GM18517 (cell line): ENCODE results near the gene CD58.
"Not testable (repeated sequence)": the region's sequence is repeated elsewhere in the genome, so short reads cannot be mapped to it uniquely, and the experiment has no call there.

ENCODE experiments used
- ATAC-seq: cut with Tn5 transposase; IDR thresholded peaks from one replicate; pipeline ENCODE4 v1.9.1; 2021; ENCODE audit warnings: mild to moderate bottlenecking, moderate library complexity; ENCODE audit not compliant: unreplicated experiment

Gene CD58

DNA sequence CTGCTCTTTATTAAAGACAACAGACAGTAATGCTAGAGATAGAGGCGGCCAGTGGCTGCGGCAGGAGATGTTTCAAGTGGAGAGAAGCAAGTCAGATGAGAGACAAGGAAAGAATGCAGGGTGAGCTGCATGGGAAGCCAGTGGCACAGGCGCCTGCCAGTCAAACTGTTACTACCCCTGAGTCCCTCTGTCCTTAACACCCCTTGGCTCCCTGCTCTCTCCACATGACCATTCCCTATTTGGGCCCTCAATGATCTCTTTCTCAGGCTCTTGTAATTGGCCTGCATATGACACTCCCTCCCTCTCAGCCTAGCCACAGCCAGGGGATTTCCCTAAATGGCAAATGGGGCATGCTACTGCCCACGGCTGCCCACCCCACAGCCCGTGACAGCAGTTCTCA, 22.6 kb upstream of the CD58 start:
- ATAC-seq: not testable (repeated sequence)

DNA sequence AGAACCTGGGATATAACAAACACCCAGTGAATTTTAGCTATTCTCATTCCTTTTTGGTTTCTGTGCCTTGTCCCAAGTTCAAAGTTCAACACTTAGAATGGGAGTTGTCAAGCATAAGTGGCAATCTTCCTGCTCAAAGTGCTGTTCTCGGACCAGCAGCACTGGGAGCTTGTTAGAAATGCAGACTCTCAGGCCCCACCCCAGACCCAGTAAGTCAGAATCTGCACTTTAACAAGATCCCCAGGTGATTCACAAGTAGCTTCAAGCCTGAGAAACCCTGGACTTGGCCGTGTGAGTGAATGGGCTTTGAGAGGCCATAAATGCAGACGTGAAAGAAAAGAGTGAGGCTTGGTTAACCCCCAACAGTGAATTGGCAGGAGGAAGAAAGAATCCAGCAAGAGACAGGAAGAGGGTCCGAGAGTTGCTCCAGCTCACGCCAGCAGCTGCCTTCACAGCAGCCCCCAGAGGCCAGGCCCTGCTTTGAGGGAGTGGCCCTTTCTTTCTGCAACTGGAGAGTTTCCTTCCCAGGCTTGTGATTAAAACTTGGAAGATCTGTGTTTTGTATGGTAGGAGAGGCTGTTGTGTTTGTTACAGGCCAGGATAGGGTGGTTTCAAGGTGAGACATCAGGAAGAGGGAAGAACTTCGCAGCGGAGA, 21.3 kb upstream of the CD58 start:
- not testable (repeated sequence) for ATAC-seq

DNA sequence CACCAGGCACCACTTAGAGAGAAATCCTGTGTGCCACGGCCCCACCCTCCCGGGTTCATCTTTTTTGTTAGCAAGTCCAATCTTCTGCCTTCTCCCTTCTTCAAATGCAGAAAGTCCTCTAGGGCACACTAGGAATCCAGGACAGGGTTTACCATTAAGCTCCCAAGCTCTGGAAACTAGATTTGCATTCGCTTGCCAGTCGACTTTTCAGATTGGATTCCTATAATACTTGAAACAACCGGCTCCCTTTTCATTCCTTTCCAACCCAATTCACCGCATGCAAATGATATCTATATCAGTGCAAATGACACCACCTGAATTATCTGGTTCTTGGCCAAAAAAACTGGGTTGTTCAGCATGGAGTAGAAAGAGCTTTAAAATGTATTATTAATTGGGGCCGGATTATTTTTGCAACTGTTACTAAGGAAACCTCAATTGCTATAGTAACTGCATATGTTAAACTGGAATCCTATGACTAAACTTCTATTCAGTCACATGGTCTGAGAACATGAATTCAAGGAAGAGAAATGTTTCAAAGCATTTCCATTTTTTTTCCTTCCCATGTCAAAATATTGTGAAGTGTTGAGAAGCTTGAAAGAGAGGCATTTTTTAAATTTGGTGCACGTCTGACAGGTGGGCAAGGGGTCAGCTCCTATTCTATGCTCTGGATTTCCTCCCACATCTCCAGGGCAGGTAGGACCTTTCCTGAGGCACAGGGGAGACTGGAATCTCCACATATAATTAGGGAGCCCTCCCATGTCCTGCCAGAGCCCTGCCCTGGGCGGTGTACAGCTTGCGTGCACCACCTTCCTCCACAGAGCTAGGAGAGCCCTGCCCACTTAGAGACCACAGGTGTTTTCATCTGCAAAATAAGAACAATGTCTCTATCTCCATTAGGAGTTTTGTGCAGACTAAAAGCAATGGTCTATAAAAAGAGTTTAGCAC, 20.5 kb upstream of the CD58 start:
- not testable (repeated sequence) for ATAC-seq

GRCh38 chr1:116590359-116591005, 19.7 kb upstream of the CD58 start:
- not testable (repeated sequence) for ATAC-seq

DNA sequence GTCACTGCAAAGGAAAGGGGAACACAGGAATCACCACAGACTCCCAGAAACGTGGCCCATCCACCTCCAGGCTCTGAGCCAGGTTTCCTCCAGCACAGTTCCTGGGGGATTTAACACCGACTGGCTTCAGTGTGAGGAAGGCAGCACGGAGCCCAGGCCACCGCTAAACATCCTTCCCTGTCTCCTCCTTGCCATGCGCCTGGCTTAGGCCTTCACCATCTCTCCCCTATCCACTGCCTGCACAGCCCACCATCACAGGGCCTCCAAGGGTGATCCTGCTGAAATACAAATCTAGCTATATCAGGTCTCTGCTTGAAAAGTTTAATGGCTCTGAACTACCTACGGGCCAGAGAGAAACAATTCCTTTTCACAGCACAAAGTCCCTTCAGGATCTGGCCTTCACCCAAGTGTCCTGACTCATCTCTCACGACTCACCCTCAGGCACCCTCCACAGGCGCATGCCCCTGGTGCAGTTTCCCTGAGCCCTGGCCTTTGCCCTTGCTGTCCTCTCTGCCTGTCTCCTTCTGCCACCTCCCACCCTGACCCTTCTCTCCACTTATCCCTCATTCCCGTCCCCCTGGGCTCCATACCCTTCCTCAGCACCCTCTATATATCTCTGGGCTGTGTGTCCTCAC, 18.4 kb upstream of the CD58 start:
- ATAC-seq: not testable (repeated sequence)

DNA sequence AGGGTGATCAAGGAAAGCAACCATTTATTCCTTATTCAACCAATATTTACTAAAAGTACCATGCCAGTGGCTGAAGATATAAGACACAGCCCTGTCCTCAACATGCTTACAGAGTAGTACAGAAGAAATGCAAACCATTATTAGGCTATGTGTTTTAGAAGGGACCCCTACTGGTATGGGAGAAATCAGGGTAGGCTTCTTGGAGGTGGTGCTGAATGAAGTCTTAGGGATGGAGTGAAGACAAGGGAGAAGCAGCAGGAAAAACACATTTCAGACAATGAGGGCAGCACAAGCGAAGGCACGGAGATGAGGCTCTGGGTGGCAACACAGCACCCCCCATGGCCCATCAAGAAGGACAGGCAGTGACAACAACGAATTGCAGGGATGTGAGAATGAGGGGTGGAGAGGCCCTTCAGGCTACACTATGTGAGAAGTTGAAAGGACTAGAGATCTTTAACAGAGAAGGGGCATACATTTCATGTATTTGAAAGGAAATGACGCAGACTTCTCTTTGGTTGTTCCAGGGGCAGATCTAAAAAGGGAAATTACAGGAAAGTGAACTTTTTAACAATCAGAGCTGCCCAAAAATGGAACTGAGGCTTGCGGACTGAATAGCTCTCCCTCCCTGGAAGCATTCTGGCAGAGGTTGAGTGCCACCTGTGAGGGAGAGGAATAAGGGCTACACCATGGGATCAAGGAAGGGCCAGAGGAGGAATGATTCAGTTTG, 16.8 kb upstream of the CD58 start:
- ATAC-seq: no peak

DNA sequence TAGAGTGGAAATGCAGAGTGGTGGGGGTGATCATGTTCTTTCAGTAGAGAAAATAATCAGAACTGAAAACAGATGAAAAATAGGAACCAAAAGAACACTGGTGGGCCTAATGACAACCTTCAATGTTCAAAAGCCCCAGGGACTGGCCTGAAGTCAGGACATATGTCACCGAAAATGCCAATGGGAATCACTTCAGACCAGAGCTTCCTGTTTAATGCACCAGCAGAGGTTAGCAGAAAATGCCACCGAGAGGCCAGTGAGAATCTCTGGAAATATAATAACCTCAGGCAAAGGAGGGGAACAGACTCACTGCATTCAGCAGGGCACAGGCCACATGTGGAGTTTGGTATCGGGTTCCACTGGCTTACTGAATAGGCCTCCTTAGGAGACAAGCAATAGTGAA, 15.9 kb upstream of the CD58 start:
- no peak for ATAC-seq

DNA sequence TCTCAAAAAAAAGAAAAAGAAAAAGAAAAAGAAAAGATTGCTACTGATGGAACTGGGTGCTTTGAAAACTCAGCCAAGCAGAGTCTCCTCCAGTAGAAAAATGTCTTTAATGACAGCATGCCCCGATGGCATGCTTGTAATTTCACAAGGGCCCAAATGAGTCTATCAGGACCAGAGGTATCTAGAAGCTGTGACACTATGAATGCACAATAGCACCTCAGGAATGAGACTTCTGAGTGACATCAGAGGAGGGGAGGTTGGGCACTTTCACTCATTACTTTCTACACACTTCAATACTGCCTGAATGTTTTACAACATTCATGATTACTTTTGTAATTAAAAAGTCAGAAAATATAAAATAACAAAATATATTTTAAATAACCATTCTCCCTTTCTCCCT, 15.1 kb upstream of the CD58 start:
- no peak for ATAC-seq

DNA sequence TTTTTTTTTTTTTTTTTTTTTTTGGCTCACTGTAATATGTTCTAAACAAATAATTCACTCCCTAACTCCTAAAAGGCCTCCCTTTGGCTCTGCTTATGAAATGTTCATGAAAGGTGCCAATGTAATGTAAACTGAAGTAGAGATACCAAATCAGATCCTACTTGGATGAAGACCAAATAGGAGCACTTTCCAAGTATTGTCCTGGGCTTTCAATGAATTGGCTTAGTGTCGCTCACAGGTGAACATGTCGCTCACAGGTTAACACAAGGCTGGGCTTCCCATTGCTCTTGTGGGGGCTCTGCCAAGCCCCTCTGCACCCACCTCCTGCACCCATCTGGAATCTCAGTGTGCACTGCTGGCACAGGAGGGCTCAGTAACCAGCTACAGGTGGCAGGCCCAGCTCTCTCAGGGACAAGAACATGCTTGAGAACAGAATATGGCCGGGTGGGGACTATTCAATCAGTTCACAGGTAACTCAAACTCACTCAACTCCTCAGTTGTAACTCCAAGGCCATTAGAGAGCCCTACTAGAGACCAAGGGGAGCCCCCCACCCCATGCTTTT, 10.6 kb upstream of the CD58 start:
- ATAC-seq: no peak

DNA sequence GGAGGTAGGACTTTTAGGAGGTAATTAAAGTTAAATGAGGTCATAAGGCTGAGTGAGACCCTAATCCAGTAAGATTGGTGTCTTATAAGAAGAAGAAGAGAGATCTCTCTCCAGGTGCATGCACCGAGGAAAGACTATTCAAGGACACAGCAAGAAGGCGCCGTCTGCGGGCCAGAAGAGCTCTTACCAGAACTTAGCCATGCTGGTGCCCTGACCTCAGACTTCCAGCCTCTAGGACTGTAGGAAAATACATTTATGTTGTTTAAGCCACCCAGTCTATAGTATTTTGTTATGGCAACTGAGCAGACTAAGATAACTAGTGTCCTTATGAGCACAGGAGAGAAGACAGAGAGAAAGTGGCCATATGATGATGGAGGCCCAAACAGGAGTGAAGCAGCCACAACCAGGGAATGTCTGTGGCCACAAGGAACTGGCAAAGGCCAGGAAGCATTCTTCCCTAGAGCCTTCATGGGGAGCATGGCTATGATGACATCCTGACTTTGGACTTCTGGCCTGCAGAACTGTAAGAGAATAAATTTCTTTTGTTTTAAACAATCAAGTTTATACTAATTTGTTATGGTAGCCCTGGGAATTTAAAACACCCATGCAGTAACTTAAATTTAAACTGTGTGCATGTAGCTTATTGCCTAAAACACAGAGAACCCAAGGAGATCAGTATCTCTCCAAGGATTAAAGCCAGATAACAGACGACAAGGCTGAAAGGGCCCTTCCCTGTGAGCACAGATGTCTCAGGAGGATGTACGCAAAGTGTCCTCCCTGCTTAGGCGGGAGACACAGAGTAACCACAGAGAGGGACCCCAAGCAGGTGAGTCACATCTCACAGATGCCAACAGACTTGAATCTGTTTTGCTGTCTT, 9.9 kb upstream of the CD58 start:
- ATAC-seq: no peak

DNA sequence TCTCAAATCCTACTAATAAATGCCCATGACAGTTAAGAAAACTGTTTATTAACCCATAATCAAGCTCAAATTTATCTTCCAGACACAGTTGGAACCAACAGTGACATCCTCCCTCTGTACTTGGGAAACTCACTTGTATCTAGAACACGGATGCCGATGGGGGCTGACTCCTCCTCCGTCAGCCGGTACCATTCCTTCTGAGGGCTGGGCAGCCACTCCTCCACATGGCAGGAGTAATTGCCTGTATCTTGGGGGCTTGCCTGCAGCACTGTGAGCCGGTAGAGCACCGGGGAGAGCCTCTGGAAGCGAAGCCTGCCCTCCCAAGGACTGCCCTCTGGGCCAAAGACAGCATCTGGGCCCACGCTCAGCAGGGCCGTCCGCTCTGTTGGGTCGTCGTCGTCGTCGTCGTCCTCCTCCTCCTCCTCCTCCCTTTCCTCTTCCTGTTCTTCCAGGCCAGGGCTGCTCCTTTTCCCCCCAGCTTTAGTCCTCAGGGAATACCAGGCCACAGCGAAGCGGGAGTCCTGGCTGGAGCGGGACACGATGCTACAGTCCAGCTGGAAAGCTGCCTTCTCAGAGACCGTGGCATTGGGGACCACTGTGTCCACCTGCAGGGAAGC, 8.5 kb upstream of the CD58 start:
- ATAC-seq: no peak

GRCh38 chr1:116578581-116578980, 7.8 kb upstream of the CD58 start:
- no peak for ATAC-seq

GRCh38 chr1:116577759-116578314, 7.0 kb upstream of the CD58 start:
- ATAC-seq: no peak

DNA sequence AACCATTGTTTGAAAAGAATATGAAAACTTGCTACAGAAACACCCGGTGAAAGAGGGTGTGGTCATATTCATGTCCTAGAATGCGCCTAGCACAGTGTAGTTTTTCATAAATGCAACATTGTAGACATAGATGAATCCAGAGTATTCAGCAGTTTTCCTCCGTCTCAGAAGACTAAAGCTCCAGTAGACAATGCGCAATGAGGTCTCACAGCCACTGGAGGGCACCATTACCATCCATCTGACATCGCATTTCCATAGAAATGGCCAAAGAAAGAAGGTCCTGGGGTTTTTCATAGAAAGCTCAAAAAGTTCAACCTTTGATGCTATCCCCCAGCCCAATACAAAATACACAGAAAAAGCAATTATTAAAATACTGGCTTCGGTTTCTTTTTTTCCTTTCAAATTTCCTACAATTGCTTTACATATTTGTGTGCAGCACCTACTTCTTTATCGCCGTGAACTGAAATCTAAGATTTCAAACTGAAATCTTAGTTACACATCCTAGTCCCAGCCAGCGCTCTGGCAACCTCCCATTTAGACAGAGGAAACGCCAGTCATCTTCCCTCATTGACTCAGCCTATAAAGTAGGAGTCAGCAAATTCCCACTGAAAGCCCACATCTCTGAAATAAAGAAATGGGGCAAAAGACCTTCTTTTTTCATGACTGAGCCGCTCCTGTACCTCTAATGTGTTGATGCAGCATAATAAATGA, 3.9 kb upstream of the CD58 start:
- ATAC-seq: no peak

- ATAC-seq: no peak
These were observed 2.7 kb upstream of the CD58 start for GRCh38 chr1:116573431-116574095.

GRCh38 chr1:116572771-116573430, 2.1 kb upstream of the CD58 start:
- no peak for ATAC-seq

DNA sequence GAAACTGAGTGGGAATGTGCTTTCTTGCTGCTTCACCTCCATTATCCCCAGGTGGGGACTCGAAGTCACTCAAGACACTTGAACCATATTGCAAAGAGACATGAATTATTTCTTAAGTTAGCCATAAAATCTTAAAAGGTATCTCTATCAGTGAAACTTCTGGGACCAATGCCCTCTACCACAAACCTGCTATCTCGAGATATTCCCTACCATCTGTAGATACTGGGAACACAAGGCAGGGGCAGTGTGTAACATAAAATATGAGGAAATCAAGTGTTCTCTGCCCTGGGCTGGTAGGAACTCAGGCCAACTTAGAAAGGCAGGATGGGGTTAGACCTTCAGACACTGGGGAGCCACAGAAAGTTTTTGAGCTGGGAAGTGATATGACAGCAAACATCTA, 1.3 kb upstream of the CD58 start:
- ATAC-seq: no peak
